Activated T-cell treated with anti-CD3 and anti-CD28 coated beads, Interleukin-2, amount 50 U/mL, for 1 hour (primary cell): ENCODE data around the gene TPRN.

ENCODE experiments used
- DNase-seq: peaks from one replicate; pipeline ENCODE4 v3.0.0-alpha.2; 2020

Gene TPRN

GRCh38 chr9:137223078-137223970, 22.8 kb upstream of the TPRN start:
- DNase-seq, result peak; percentile 96

GRCh38 chr9:137222190-137223077, 21.9 kb upstream of the TPRN start, which contains the start of gene RNF208:
RNF208 (minus strand) TSS chr9:137222240; CDS start chr9:137221212, 1,028 bp downstream.
- DNase-seq, result peak; percentile 46

DNA sequence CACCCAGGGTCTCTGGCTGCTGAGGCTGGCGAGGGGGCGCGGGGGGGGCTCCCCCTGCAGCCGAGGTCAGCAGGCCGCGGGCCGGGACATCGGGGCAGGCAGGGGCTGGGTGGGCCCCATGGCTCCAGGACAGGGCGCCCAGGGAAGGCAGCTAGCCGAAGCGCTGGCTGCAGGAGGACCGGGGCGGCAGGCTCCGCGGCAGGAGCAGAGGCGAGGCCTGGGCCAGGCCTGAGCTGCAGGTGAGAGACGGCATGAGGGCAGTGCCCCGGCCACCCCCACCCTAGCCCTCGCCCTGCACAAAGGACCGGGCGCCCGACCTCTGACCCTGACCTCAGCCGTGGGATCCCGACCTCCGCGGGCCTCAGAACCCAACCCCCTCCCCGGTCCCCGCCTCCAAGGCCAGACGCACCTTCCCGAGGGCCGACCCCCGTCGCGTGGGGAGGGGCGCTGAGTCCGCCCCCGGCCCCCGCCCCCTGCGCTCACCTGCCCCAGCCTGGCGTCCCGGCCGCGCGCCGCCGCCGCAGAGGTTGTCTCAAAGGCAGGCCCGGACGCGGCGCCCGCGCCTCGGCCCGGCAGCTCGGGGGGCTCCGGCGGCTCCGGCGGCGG, 21.1 kb upstream of the TPRN start:
- DNase-seq, result no peak

DNA sequence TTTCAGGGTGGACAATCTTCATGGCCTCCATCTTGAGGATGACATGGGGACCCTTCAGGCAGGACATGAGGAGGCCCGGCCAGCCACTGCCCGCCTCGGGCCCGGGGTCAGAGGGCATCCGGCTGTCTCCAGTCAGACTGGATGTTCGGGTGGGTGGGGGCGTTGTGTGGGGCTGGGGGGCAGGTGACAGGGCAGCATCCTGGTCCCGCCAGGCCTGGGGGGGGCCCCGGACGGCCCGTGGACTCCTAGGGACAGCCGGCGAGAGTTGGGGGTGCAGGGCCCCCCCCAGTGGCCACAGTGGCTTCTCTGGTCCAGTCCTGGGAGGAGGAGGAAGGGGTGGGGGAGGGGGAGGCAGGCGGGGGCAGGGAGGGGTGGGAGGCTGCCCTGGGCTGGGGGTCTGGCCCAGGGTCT, 20.6 kb upstream of the TPRN start:
- no peak for DNase-seq

- DNase-seq, result no peak
Observed at GRCh38 chr9:137220317-137221094, 20.0 kb upstream of the TPRN start.

GRCh38 chr9:137219757-137220316, 19.3 kb upstream of the TPRN start:
- no peak for DNase-seq

GRCh38 chr9:137218754-137219271, 18.3 kb upstream of the TPRN start:
- DNase-seq, result no peak

GRCh38 chr9:137218212-137218753, 17.7 kb upstream of the TPRN start:
- no peak for DNase-seq

DNA sequence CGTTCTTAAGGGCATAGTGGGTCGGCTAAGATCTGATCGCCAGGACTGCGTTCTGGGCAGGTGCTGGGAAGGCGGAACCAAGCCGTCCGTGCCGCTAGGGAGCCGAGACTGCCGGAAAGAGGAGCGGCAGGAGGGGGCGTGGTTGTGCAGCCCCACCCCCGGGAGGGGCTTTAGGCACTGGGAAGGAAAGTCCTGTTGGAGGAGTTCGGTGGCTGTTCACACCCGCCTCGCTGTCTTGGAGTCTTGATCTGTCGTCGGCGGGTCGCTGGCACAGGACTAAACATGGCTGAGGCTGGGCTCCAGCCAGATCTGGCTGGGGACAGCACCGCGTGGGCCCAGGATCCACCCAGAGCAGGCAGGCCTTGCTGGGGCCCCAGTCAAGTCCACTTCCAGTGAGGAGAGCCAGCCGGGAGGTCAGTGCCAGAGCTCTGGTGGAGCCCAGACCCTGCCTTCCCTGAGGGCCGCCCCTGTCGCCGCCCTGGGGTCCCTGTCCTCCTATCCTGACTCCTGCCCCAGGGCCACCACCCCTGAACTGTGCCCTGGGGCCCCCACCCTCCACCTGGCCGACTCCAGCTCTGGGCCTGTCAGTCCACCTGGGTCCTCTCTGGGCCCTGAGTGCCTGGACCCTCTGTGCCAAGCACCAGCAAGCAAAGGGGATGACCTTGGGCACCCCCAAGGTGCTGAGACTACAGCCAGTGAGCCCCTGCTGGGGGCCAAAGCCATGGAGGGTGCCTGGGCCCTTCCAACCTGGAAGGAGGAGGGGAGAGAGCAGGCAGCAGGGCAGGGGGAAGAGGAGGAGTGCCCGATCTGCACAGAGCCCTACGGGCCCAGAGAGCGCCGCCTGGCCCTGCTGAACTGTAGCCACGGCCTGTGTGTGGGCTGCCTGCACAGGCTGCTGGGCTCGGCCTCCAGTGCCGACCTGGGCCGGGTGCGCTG, 17.0 kb upstream of the TPRN start:
- DNase-seq, result no peak

DNA sequence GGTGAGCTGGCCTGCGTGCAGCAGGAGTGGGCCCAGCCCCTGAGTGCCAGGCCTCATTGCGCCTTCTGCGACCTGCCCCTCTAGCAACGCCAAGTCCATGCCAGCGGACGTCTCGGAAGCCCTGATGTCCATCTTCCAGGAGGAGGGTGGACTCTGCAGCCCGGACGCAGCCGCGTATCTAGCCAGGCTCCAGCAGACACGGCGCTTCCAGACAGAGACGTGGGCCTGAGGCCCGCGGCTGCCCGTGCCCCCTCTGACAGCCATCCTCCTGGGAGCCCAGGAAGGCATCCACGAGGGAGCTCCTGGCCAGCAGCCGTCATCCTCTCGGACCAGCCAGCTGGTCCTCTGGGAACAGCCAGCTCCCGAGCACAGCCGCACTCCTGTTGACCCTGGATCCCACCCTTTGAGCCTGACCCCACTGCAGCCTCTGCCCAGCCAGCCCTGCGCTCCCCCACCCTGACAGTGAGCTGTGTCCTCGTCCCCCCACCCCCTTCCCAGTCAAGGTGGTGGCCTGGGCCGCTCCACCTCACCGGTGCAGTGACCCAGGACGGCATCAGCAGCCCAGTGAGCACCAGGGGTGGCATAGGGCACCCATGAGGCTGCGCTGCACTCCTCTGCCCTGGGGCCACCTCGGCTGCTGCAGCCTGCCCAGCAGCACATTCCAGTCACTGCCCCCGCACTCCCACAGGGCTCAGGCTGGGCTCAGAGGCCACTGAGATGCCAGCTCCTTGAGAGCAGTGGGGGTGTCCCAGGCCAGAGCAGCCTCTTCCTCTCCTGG, 15.8 kb upstream of the TPRN start:
- no peak for DNase-seq

DNA sequence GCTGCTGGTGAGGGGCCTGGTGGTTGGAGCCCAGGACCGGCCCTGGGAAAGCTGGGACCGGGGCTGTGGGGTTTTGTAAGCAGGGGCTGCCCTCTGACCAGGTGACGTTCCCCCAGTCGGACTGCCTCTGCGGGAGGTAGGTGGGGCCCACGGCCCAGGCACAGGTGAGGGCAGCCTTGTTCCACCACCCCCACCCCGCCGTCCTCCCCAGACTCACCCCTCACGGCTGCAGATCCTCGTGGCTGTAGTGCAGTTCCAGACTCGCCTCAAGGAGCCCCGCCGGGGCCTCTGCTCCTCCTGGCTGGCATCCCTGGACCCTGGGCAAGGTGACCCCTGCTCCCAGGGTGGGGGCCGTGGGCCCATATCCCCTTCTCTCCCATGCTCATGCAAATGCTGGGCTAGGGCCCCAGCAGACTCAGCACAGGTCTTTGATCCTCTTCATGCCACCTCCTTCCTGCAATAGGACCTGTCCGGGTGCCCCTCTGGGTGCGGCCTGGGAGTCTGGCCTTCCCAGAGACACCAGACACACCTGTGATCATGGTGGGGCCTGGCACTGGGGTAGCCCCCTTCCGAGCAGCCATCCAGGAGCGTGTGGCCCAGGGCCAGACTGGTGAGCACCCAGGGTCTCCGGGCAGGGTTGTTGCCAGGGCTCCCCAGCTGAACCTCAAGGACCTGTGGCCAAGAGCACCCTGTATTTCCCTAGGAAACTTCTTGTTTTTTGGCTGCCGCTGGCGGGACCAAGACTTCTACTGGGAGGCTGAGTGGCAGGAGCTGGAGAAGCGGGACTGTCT, 14.8 kb upstream of the TPRN start:
- DNase-seq, result no peak

DNA sequence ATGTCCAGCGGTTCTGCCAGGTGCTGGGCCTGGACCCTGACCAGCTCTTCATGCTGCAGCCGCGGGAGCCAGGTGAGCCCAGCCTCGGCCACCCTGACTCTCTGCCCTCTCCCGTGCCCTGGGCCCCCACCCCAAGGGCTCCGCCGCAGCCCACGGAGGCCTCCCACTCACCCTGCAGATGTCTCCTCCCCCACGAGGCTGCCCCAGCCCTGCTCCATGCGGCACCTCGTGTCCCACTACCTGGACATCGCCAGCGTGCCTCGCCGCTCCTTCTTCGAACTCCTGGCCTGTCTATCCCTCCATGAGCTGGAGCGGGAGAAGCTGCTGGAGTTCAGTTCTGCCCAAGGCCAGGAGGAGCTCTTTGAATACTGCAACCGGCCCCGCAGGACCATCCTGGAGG, 14.1 kb upstream of the TPRN start:
- no peak for DNase-seq

DNA sequence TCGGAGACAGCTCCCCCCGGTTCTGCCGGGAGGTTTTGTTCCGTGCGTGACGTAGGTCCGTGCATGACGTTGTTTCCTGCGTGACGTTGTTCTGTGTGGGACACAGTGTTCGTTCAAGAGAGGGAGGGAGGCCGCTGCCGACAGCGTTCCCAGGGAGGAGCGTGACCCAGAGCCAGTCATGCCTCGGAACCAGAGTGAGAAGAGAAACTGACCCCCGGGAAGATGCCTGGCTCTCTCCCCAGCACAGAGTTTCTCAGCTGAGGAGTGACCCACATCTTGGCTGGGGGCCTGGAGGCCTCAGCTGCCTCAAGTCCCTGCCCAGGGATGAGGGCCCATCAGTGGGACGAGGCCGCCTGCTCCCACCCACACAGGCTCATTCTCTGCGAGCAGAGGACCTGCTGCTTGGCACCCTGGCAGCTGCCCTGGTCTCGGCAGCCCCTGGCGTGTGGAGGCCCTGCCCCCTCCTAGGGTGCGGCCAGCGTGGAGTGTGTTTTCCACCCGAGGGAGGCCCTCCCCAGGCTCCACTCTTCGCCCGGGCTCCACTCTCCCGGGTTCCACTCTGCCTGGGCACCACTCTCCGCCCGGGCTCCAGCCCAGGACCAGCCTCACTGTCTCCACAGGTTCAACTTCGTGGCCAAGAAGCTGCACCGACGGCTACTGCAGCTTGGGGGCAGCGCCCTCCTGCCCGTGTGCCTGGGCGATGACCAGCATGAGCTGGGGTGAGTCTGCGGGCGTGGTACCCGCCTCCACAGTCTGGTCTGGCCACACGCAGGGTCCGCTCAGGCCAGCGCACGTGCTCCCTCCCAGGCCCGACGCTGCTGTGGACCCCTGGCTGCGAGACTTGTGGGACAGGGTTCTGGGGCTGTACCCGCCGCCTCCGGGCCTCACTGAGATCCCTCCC, 12.9 kb upstream of the TPRN start:
- DNase-seq, result no peak

GRCh38 chr9:137212520-137212919, 12.0 kb upstream of the TPRN start:
- DNase-seq, result no peak

- no peak for DNase-seq
Observed at GRCh38 chr9:137211532-137211931, 11.0 kb upstream of the TPRN start.

- DNase-seq, result no peak
Observed at GRCh38 chr9:137206602-137207001, 6.1 kb upstream of the TPRN start.
